Right ventricle myocardium inferior (tissue), 1 donor: Measurements from ENCODE around the gene C6orf136. TPM values are rescaled to one million over a fixed set of nuclear protein-coding genes. Genes with fewer than 3 reads are reported as not detected.
"Not testable (repeated sequence)": the region's sequence is repeated elsewhere in the genome, so short reads cannot be mapped to it uniquely, and the experiment has no call there.

Experiments used
- ATAC-seq: fragments of 200-7000 bp; cut with Tn5 transposase; one replicate; pipeline ENCODE4 v1.9.1; 2020; ENCODE audit warnings: mild to moderate bottlenecking, moderate library complexity
- DNase-seq: peaks from one replicate; pipeline ENCODE4 v3.0.0; 2021; ENCODE audit errors: missing footprints
- intact Hi-C: fragments of 100-400 bp; cut with DNase I; formaldehyde crosslinking; loops from one replicate; pipeline ENCODE4 v1.11.0; 2022
- total RNA-seq: library from RNA; stranded (reverse); fragmentation: NEBNext Ultra II Directional; extraction: Animal tissue kit (Norgen Biotek cat#: 25700); gene quantifications from one replicate; pipeline ENCODE4 v1.2.1, GENCODE V29; 2021
- donor health status: DM: no; HTN: yes; CAD: no; lungs with severe emphysema.

Gene C6orf136
- total RNA-seq, 1 donor from 2014 or later, result 54.1 TPM

DNA sequence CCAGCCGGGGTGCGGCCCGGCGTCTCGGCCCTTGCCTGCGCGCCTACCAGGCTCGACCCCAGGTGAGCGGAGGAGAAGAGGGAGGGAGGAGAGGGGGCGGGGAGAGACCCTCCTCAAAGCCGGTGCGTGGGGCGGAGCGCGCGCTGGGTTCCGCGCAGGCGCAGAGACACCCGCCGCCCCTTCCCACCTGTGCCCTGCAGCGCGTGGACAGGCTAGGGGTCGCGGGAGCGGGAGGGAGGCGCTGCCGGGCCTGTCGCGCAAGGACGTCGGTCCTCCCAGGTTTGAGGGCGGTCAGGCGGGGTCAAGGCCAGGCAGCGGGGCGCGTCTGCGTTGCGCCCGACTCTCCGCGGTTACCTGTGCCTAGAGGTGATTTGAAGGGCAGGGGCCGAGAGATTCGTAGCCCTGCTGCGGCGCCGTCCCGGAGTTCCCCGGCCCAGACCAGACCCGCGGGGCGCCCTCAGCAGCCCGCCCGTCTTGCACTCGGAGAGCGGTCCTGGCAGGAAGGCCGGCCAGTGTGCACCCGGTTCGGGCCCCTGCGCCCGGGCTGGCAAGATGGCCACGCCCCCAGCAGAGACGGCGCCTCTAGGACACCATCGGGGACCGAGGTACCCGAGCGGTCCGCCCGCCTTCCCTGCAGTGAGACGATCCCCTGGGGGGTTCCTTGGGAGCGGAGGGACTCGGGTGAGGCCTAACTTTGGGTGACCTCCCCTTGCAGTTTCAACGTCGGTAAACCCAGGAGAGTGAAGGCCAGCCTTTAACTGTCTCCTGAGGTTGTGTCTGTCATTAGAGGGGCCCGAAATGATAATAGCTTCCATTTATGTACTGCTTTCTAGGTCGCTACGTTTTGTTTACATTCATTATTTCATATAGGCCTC lies 546 bp downstream of the C6orf136 start:
- intact Hi-C loops, result no loop called here
- DNase-seq (peak; percentile 89), ATAC-seq (peak; percentile 85)

DNA sequence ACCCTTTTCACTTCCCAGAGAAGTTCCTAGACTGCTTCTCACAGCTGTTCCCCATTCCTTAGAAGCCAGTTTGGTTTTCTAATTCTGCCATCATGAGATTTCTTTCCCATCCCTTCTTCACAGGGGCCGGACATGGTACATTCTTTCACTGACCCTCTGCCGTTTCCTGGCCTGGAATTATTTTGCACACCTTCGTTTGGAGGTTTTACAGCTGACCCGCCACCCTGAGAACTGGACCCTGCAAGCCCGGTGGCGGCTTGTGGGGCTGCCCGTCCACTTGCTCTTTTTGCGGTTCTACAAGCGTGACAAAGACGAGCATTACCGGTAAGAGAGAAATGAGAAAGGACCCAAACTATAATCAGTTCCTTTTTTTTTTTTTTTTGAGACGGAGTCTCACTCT lies 4.2 kb downstream of the C6orf136 start:
- ATAC-seq, result no peak
- no peak for DNase-seq
- intact Hi-C loops, result no loop called here

DNA sequence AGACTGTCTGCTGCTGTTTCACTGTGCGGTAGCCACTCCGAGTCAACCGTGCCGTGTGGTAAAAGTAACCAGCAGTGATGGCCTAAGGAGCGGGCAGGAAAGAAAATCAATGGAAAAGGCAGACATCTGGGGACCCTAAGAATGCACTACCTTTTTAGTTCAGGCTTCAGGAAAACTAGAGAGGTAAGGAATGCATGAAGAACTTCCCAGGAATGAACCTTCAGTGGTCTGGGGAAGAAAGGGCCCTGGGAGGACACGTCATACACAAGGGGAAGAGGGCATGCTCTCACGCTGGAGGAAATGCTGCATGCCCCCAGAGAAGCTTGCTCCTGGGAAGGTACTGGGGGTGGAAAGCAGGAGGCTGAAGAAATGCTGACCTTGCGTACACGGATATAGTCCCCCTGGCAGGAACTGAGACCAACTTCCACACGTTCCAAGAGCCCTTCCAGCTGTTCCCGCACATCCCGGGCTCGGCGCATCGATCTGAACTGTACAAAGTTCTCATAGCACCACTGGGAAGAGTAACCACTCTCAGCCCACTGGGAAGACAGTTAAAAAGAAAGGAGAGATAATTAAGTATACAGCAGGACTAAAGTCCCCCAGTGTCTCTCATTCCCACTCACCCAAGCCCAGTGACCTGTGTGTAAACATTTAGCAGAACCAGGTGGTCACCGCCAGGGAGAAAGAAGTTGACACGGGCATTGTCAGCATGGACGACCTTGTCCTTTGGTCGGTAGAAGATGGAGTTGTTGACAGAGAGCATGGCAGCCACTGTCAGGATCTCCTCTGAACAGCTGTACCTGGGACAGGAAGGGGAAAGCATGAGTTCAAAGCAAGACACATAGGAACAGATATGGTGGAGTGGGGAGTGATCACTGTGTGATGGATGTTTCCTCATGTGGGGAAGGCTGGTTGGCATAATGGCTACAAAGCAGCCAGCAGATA lies 8.1 kb downstream of the C6orf136 start:
- no peak for ATAC-seq
- intact Hi-C loops, result no loop called here

DNA sequence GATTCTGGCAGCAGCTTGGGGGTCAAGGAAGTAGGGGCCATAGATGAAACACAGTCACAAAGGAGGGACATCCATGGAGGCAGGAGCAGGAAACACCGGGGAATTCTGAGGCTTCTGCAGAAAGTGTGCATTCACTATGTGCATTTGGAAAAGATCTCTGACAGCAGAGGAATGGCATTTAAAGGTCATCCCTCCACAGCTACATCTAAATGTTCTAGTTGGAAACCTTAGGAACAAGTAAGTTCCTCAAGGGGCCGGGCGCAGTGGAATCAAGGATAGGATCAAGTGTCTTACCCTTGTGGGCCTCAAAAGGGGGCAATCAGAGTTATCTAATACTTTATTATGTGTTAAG lies 8.8 kb downstream of the C6orf136 start:
- no peak for DNase-seq
- intact Hi-C loops, result no loop called here
- ATAC-seq, result no peak

More for the DNA sequence above, 8.1 kb downstream of the C6orf136 start:
- DNase-seq, result no peak

DNA sequence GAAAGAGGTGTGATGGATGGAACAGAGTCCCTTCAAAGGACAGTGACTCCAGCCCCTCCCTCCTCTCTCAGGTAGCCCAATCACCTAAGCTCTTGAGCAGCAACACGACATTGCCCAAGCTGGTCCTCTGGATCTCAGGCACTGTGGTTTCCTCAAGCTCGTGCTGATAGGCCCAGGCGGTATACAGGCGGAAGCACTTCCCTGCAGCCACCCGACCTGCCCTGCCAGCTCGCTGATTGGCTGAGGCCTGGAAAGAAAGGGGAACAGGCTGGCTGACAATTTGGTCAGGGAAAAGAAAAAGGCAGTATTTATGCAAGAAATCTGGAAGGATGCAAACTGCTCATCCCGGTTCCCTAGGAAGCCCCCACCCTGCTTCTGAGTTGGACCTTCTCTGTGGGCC lies 9.6 kb downstream of the C6orf136 start:
- intact Hi-C loops, result no loop called here
- DNase-seq, result no peak
- no peak for ATAC-seq

DNA sequence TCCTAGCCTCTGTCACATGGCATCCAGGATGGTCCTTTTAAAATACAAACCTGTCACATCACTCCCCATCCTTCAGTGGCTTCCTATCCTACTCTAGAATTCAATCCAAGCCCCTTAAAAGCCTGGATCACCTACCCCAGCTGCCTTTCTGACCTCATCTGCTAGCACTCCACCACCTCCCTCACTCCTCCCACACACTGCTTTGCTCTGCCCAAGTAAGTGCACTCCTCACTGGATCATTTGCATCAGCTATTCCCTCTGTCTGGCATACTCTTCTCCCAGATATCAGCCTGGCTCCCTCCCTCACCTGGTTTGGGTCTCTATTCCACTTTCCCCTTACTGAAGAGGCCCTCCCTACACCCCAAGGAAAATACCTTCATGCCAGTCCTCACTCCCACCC lies 10.5 kb downstream of the C6orf136 start:
- ATAC-seq, result no peak
- intact Hi-C loops, result no loop called here
- DNase-seq, result no peak

DNA sequence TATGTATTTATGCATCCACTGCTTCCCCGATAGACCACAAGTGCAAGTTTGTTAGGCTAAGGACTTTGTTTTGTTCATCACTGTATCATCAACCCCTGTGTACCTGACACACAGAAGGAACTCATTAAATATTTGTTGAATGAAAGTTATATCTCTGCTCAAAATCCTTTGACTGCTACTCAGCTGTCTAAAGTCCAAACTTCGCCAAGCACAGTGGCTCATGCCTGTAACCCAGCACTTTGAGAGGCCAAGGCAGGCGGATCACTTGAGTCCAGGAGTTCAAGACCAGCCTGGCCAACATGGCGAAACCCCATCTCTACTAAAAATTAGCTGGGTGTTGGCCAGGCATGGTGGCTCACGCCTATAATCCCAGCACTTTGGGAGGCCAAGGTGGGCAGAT lies 11.0 kb downstream of the C6orf136 start:
- intact Hi-C loops, result not testable (repeated sequence)

DNA sequence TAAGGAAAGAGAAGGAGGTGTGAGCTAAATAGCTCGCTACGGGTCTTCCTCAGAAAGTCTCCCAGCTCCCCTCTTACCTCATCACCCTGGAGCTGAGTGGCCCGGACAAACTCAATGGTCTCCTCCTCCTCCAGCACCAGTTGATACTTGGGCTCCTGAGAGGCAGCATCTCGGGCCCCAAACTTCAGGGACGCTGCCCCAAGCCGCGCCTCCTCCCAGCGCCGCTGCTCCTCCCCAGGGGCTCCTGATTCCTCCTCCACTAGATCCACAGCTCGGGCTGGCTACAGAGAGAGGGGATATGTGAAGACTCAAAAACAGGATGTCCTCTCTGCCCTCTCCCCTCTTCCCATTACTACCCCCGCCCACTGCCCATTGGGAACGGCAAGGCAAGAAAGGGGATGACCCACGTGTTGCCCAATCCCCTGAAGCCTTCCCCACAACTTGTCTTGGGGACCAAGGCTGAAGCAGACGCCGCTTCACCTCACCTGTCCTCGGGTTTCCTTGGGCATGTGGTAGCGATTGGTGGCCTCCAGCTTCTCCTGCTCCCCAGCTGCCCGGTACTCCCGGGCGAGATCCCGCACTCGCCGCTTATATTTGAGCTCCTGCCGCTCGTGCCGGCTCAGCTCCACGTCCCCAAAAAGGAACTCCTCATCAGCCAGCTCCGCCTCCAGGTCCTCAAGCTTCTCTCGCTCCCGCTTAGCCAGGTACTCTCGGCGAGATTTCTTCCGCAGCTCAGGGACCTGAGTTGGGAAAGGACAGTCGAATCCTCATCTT lies 18.2 kb downstream of the C6orf136 start:
- no peak for DNase-seq

More for the DNA sequence above, 11.0 kb downstream of the C6orf136 start:
- ATAC-seq, DNase-seq: not testable (repeated sequence)

DNA sequence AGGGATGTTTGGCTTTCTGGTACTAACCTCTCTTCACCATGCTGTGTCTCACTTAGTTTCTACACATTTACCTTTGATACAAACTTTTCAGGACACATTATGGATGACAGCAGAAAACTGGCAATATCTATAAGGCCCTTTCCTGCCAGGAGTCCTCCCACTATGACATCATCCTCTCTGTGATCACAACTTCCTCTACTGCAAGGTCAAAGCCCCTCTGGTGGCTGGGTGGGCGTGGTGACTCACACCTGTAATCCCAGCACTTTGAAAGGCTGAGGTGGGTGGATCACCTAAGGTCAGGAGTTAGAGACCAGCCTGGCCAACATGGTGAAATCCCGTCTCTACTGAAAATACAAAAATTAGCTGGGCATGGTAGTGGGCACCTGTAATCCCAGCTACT lies 19.4 kb downstream of the C6orf136 start:
- ATAC-seq, intact Hi-C loops, DNase-seq: not testable (repeated sequence)

More for the DNA sequence above, 18.2 kb downstream of the C6orf136 start:
- intact Hi-C loops, result no loop called here
- ATAC-seq, result no peak

DNA sequence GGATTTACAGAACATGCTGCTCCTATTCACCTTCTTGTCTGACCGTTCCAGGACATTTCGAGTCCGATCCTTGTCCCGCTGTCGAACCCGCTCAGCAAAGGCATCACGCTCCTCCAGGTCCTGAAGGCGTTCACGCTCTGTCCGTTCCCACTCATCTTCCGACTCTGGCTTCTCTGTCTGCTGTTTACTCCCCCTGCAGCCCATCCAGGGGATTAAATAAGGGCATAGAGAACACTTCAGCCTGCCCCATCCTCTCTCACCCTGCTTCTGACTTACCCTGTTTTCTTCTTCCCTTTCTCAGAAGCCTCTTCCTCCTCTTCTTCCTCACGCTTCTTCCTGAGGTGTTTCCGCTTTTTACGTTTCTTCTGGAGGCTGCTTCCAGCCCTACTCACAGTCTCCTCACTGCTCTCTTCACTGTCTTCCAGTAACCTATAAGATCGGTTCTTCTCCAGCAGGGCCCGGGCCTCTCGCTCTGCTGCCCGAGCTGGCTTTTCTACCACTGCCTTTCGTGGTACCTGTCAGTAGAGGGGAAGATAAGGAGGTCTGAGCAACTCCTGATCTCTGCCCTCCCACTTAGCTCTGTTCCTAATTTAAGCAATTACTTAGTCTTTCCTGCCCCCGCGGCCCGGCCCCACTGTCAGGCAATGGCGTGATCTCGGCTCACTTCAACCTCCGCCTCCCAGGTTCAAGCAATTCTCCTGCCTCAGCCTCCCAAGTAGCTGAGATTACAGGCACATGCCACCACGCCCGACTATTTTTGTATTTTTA lies 24.0 kb downstream of the C6orf136 start:
- no peak for ATAC-seq
- intact Hi-C loops, result loop anchor here (5.0 kb wide), 1 partner anchor 54 kb away; the partner anchor contains the start of genes MRPS18B and PPP1R10
- no peak for DNase-seq

DNA sequence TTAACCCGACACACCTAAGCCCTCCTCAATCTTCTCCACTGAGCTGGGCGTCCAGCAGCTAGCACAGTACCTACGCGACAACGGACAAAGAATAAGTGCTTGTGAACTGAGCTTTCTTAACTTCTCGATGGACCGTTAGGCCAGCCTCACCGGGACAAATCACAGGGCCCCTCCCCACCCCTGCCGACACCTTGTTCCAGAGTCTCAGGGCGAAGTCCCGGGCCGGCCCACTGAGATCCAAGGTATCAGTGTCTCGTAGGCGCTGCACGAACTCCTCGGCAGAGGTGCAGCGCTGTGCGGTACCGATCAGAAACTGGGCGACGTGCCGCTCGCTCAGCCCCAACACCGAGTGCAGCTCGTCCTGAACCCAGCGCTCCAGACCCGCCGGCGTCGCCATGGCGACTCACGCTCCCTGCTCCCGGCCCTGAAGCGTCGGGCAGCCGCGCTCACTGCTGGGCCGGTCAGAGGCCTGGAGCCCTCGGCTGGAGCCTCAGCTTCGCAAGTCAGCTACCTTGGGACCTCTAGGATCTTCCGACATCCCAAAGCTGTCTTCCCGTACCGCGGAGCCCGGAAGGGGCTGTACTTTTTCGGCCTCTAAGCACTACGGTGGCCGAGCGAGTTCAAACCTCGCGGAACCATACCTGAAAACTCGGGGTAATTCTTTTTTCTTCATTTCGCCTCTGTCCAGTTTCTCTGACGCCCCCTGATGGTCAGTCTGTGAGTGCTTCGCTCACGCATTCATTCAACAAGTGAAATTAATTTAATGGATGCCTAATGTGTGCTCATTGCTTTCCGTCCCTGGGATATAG lies 25.7 kb downstream of the C6orf136 start, which contains the start of gene DHX16:
Gene DHX16 (minus strand): TSS at position 562 of the 809 bp plus-strand sequence. CDS start 165 bp downstream, at position 397.
- intact Hi-C loops, result loop anchor here (5.0 kb wide), 1 partner anchor 55 kb away; the partner anchor contains the start of genes MRPS18B and PPP1R10
- DNase-seq (peak; percentile 95), ATAC-seq (peak; percentile 92)

DNA sequence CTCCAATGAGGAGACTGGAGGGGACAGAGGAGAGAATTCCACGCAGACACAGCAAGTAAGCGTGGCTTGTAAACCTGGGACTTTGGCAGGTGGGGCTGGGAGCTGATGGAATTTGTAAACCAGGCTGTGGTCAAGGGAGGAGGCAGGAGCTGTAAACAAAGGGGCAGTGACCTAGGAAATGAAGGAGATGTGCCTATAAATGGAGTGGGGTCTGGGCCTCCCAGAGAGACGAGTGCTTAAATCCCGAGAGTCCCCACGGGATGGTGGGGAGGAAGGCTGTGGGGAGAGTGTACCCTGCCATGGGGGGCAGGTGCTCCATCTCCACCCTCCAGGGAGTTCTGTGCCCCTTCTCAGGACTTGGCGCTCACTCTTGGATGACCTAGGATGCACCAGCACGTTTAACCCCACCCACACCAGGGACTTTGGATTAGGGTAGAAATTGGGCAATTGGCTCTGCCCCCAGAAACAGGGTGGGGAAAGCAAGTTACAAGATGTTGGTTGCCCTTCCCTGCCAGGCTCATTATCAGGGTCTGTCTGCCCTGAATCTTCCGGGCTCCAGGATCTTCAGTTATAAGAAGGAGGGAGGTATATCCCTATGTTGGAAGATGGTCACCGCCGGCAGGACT lies 29.8 kb downstream of the C6orf136 start:
- intact Hi-C loops, result loop anchor here (5.0 kb wide), 1 partner anchor 201 kb away; no protein-coding TSS in a partner anchor
- DNase-seq, result no peak
- ATAC-seq, result no peak

DNA sequence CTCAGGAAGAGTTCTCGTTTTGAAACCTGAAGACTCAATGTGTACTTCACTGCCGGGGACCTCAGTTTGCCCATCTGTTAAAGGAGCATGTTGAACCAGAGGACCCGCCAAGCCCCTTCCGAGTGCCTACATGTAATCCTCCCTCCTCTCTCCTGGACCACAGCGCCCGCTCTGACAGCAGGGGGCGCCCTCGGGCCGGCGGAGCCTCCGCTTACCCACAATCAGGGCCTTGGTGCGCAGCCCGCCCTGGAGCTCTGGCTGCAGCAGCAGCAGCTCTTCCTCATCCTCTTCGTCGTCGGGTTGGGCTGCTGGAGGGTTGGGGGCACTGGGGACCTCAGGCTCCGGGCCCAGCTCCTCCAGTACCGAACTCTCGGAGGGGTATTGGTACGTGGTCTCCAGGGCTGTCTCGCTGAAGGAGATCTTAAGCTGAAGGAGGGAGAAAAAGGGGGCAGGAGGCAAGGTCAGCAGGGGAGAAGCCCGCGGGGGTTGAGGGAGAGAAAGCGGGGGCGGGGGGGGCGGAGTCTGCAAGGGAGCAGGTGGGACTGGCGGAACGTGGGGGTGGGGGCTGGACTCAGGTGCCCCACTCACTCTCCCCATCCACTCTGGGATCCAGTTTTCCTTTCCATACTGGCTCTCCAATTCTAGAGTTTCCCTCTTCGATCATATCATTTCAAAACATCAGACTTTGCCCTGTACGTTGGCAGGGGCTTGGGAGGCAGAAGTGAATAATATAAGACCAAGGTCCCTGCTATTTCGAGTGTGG lies 32.2 kb downstream of the C6orf136 start:
- intact Hi-C loops, result loop anchor here (1.0 to 5.0 kb wide), 2 partner anchors 43 to 198 kb away; no protein-coding TSS in a partner anchor
- peak; percentile 82 for ATAC-seq
- DNase-seq, result peak; percentile 96

DNA sequence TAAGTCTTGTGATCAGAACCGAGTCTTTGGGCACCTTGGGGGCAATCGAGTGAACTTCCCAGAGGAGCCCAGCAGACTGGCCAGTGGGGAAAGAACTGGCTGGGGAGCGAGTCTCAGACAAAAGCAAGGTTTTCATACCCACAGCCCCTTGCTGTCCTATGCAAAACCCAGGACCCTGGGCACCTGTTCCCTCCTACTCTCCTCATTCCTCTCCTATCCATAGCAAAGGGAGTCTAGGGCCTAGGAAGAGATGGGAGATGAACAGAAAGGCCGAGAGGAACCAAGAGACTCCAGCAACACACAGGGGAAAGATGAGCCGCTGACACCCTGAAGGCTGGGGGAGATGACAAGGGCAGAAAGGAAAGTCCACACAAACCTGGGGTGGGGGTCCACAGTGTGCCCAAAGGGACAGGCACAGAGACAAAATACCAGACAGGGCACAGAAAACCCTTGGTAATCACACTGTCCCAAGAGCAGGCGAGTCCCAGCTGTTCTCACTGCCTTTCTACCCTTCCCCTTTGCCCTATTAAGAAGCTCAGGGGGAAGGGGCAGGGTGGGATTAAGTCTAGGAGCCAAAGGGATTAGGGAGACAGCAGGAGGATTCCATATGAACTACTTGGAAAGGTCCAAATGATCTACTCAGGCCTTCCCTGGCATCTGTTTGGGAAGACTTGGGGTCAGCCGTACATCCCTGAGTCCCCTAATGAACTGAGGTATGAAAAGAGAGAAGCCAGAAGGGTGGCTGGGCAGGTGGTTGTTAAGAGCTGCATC lies 33.0 kb downstream of the C6orf136 start:
- DNase-seq (no peak), ATAC-seq (no peak)
- intact Hi-C loops, result loop anchor here (1.0 to 5.0 kb wide), 2 partner anchors 42 to 197 kb away; no protein-coding TSS in a partner anchor

DNA sequence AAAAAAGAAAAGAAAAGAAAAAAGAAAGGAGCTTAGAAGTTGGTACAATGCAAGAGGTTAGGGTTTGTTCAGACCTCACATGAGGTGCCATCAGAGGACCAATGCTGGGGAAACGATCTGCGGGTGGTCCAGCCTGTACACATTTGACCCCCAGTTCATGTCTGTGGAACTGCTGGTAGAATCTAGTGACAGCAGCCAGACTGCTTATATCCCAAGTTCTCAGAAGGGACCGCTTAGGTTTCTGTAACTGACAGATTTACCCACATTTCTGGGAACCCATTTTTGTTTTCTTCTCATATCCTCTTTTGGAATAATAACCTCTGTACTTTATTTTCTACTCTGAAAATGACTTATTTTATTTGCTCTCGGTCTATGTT lies 34.8 kb downstream of the C6orf136 start:
- no peak for DNase-seq
- intact Hi-C loops, result no loop called here
- no peak for ATAC-seq
